HEK293 (cell line): Measurements from ENCODE around the gene GGA3.

Experiments used
- CTCF ChIA-PET: fragments of 350-600 bp; formaldehyde crosslinking; extraction: SDS; loops from one replicate; lab custom pipeline; 2021; ENCODE audit warnings: antibody characterized with exemption; lab: Yijun Ruan, JAX
- POLR2A ChIA-PET: fragments of 300-600 bp; formaldehyde crosslinking; extraction: SDS; loops from one replicate; lab custom pipeline; 2020; ENCODE audit warnings: antibody characterized with exemption, inconsistent platforms; lab: Yijun Ruan, JAX
- H3K27ac ChIP-seq: fragments of 200-500 bp; sonication (Bioruptor generic); 2 replicates; pipeline ENCODE4 v1.5.1; 2014; ENCODE audit warnings: low read depth, low read length, control low read depth, inconsistent platforms; ENCODE audit errors: extremely low read depth
- H3K36me3 ChIP-seq, 2 experiments: fragments of 200-500 bp in 1 of 2; sonication (Bioruptor generic) in 1 of 2; 1 replicate in 1 of 2; 2 replicates in 1 of 2; pipeline ENCODE4 v1.5.1; 2014 to 2017; ENCODE audit warnings: inconsistent platforms in 2 of 2, low read length in 2 of 2; ENCODE audit not compliant: control insufficient read depth in 2 of 2, insufficient read depth in 1 of 2
- H3K4me1 ChIP-seq: fragments of 200-500 bp; sonication (Bioruptor generic); 2 replicates; pipeline ENCODE4 v1.5.1; 2014; ENCODE audit warnings: mild to moderate bottlenecking, low read length, inconsistent platforms; ENCODE audit not compliant: control insufficient read depth, insufficient read depth
- H3K4me3 ChIP-seq: 2 replicates; pipeline ENCODE4 v1.5.1; 2011; ENCODE audit warnings: low read depth, mild to moderate bottlenecking, control low read depth, low read length, moderate library complexity
- H3K9me3 ChIP-seq: fragments of 200-500 bp; sonication (Bioruptor generic); 2 replicates; pipeline ENCODE4 v1.5.1; 2014; ENCODE audit warnings: low read depth, low read length, inconsistent platforms; ENCODE audit not compliant: control insufficient read depth, insufficient read depth
- KLF16 ChIP-seq: fragments of 450-650 bp; formaldehyde crosslinking; IDR thresholded peaks from 2 replicates; pipeline ENCODE4 v1.5.1; 2017; ENCODE audit warnings: missing biosample characterization, missing genetic modification characterization
- PBX3 ChIP-seq: sonication (generic); formaldehyde crosslinking; IDR thresholded peaks from 2 replicates; pipeline ENCODE4 v1.8.1; 2022; ENCODE audit warnings: mild to moderate bottlenecking, moderate library complexity, missing genetic modification reagents
- SCRT1 ChIP-seq: fragments of 450-650 bp; formaldehyde crosslinking; IDR thresholded peaks from 2 replicates; pipeline ENCODE4 v1.5.1; 2016; ENCODE audit warnings: missing biosample characterization, missing genetic modification characterization, borderline replicate concordance
- SP3 ChIP-seq: fragments of 450-650 bp; formaldehyde crosslinking; IDR thresholded peaks from 2 replicates; pipeline ENCODE4 v1.5.1; 2016; ENCODE audit warnings: missing biosample characterization, missing genetic modification characterization
- ZBTB20 ChIP-seq: fragments of 450-650 bp; formaldehyde crosslinking; IDR thresholded peaks from 2 replicates; pipeline ENCODE4 v1.5.1; 2016; ENCODE audit warnings: missing biosample characterization, missing genetic modification characterization
- ZBTB21 ChIP-seq: fragments of 450-650 bp; formaldehyde crosslinking; IDR thresholded peaks from 2 replicates; pipeline ENCODE4 v1.5.1; 2017; ENCODE audit warnings: missing biosample characterization, missing genetic modification characterization
- ZBTB44 ChIP-seq: fragments of 450-650 bp; IDR thresholded peaks from 2 replicates; pipeline ENCODE4 v1.5.1; 2018; ENCODE audit warnings: missing biosample characterization, mild to moderate bottlenecking, missing genetic modification characterization
- ZFP69B ChIP-seq: fragments of 450-650 bp; formaldehyde crosslinking; IDR thresholded peaks from 2 replicates; pipeline ENCODE4 v1.5.1; 2016; ENCODE audit warnings: missing biosample characterization, missing genetic modification characterization
- ZNF138 ChIP-seq: fragments of 450-650 bp; formaldehyde crosslinking; IDR thresholded peaks from 2 replicates; pipeline ENCODE4 v1.5.1; 2016; ENCODE audit warnings: missing biosample characterization, missing genetic modification characterization, borderline replicate concordance
- ZNF266 ChIP-seq: fragments of 450-650 bp; formaldehyde crosslinking; IDR thresholded peaks from 2 replicates; pipeline ENCODE4 v1.5.1; 2016; ENCODE audit warnings: missing biosample characterization, missing genetic modification characterization, low read depth
- ZNF324 ChIP-seq: fragments of 450-650 bp; formaldehyde crosslinking; IDR thresholded peaks from 2 replicates; pipeline ENCODE4 v1.5.1; 2016; ENCODE audit warnings: missing biosample characterization, missing genetic modification characterization
- ZNF707 ChIP-seq: fragments of 450-650 bp; formaldehyde crosslinking; IDR thresholded peaks from 2 replicates; pipeline ENCODE4 v1.5.1; 2016; ENCODE audit warnings: missing biosample characterization, missing genetic modification characterization
- TF ChIP-seq, protein P1 (sequence below): fragments of 450-650 bp; formaldehyde crosslinking; conservative IDR thresholded peaks from 2 replicates; pipeline ENCODE4 v1.5.1; 2016; ENCODE audit warnings: low read depth, missing biosample characterization, missing genetic modification characterization
- TF ChIP-seq, protein P2 (sequence below): fragments of 450-650 bp; formaldehyde crosslinking; IDR thresholded peaks from 2 replicates; pipeline ENCODE4 v1.5.1; 2016; ENCODE audit warnings: missing biosample characterization, missing genetic modification characterization
- TF ChIP-seq, protein P3 (sequence below): fragments of 450-650 bp; formaldehyde crosslinking; IDR thresholded peaks from 2 replicates; pipeline ENCODE4 v1.5.1; 2016; ENCODE audit warnings: missing biosample characterization, missing genetic modification characterization

The GGA3 gene

DNA sequence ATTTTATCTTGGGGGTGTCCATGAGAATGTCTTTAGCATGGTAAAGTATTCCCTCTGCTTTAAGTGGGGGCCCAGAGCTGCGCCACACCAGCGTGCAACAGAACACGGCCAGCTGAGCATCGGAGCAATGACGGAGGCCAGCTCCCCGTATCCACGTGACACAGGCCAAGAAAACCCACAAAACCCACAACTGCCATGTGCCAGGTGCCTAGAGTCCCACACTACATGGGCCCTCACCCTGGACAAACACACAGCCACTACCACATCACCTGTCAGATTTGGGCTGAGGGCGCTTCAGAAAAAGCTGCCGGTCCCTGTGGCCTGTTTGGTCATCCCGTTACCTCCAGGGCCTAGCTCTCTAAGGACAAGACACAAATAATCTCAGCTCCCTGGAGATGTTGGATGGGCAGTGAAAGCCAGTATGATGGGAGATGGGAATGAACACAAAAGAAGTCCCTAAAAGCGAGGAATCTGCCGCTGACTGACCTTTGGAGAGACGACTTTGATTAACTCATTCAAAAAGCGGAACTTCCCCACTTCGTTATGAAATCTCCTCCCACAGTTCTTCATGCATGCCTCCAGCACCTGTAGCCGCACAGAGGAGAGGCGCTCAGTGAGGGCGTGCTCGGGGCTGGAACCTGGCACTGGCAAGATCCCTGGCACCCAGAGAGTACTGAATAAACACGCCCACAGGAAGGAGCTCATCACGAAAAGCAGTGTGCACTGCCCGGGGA, 17.1 kb downstream of the GGA3 start (continued):
- TF ChIP-seq, protein P1, sequence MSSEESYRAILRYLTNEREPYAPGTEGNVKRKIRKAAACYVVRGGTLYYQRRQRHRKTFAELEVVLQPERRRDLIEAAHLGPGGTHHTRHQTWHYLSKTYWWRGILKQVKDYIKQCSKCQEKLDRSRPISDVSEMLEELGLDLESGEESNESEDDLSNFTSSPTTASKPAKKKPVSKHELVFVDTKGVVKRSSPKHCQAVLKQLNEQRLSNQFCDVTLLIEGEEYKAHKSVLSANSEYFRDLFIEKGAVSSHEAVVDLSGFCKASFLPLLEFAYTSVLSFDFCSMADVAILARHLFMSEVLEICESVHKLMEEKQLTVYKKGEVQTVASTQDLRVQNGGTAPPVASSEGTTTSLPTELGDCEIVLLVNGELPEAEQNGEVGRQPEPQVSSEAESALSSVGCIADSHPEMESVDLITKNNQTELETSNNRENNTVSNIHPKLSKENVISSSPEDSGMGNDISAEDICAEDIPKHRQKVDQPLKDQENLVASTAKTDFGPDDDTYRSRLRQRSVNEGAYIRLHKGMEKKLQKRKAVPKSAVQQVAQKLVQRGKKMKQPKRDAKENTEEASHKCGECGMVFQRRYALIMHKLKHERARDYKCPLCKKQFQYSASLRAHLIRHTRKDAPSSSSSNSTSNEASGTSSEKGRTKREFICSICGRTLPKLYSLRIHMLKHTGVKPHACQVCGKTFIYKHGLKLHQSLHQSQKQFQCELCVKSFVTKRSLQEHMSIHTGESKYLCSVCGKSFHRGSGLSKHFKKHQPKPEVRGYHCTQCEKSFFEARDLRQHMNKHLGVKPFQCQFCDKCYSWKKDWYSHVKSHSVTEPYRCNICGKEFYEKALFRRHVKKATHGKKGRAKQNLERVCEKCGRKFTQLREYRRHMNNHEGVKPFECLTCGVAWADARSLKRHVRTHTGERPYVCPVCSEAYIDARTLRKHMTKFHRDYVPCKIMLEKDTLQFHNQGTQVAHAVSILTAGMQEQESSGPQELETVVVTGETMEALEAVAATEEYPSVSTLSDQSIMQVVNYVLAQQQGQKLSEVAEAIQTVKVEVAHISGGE (tag by site-specific recombination): no peak

- no peak overlapping the region for H3K27ac ChIP-seq
- no peak overlapping the region for H3K4me3 ChIP-seq
- no peaks in the 10 kb centered on the region for H3K9me3 ChIP-seq
- ChIA-PET POLR2A (no interaction called here), CTCF (interaction anchor here (0.5 to 7.4 kb wide), 6 partner anchors 18 to 180 kb away, joined by 3 to 74 read pairs (median 20); partner anchors contain the start of genes GGA3, MIF4GD and MRPS7)
- H3K36me3 ChIP-seq: peaks cover 20 to 95% of the 10 kb centered on the region in 2 experiments
- TF ChIP-seq ZFP69B (tag by site-specific recombination): peak; percentile 51; the same call in 1 of the 2 replicates
- no peak for TF ChIP-seq ZBTB20 (tag by site-specific recombination)
- no peak for TF ChIP-seq ZNF324
- TF ChIP-seq ZNF266 (tag by site-specific recombination): no peak
- TF ChIP-seq, protein P2, sequence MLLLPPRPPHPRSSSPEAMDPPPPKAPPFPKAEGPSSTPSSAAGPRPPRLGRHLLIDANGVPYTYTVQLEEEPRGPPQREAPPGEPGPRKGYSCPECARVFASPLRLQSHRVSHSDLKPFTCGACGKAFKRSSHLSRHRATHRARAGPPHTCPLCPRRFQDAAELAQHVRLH (tag by site-specific recombination): no peak
- TF ChIP-seq ZNF138 (tag by site-specific recombination): no peak
- no peaks in the 10 kb centered on the region for H3K4me1 ChIP-seq
Measured at GRCh38 chr17:75242461-75243042, 18.9 kb downstream of the GGA3 start.

GRCh38 chr17:75241996-75242460, 19.4 kb downstream of the GGA3 start:
- CTCF ChIA-PET: interaction anchor here (0.5 to 7.4 kb wide), 9 partner anchors 7 to 170 kb away, joined by 3 to 74 read pairs (median 30); partner anchors contain the start of genes GGA3, MIF4GD and MRPS7
- H3K9me3 ChIP-seq: no peaks in the 10 kb centered on the region
- TF ChIP-seq ZNF707 (tag by site-specific recombination) (no peak), ZBTB21 (tag by site-specific recombination) (no peak), SCRT1 (tag by site-specific recombination) (no peak), ZBTB44 (tag by site-specific recombination) (no peak), PBX3 (CRISPR knock-in tag) (no peak), KLF16 (no peak), SP3 (tag by site-specific recombination) (no peak)
- TF ChIP-seq, protein P3, sequence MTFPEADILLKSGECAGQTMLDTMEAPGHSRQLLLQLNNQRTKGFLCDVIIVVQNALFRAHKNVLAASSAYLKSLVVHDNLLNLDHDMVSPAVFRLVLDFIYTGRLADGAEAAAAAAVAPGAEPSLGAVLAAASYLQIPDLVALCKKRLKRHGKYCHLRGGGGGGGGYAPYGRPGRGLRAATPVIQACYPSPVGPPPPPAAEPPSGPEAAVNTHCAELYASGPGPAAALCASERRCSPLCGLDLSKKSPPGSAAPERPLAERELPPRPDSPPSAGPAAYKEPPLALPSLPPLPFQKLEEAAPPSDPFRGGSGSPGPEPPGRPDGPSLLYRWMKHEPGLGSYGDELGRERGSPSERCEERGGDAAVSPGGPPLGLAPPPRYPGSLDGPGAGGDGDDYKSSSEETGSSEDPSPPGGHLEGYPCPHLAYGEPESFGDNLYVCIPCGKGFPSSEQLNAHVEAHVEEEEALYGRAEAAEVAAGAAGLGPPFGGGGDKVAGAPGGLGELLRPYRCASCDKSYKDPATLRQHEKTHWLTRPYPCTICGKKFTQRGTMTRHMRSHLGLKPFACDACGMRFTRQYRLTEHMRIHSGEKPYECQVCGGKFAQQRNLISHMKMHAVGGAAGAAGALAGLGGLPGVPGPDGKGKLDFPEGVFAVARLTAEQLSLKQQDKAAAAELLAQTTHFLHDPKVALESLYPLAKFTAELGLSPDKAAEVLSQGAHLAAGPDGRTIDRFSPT (tag by site-specific recombination): no peak
- TF ChIP-seq, all 188 proteins: peak for 0
- Histone ChIP-seq H3K27ac (no peak overlapping the region), H3K4me1 (no peaks in the 10 kb centered on the region), H3K4me3 (no peak overlapping the region), H3K36me3 (peaks cover 25 to 98% of the 10 kb centered on the region in 2 experiments)
- POLR2A ChIA-PET: no interaction called here
